GM10266 (cell line): ENCODE data around the gene SIM2.

Source experiments
- DNase-seq: peaks from one replicate; pipeline ENCODE4 v3.0.0; 2012; ENCODE audit errors: extremely low spot score
- TF ChIP-seq, protein P1 (sequence below): IDR thresholded peaks from 2 replicates; pipeline ENCODE4 v1.5.1; 2012; ENCODE audit warnings: mild to moderate bottlenecking, low read depth; ENCODE audit not compliant: control insufficient read depth, insufficient read depth; ENCODE audit errors: missing control alignments

Gene SIM2

GRCh38 chr21:36693489-36694030 lies 5.4 kb upstream of the SIM2 start:
- TF ChIP-seq, protein P1, sequence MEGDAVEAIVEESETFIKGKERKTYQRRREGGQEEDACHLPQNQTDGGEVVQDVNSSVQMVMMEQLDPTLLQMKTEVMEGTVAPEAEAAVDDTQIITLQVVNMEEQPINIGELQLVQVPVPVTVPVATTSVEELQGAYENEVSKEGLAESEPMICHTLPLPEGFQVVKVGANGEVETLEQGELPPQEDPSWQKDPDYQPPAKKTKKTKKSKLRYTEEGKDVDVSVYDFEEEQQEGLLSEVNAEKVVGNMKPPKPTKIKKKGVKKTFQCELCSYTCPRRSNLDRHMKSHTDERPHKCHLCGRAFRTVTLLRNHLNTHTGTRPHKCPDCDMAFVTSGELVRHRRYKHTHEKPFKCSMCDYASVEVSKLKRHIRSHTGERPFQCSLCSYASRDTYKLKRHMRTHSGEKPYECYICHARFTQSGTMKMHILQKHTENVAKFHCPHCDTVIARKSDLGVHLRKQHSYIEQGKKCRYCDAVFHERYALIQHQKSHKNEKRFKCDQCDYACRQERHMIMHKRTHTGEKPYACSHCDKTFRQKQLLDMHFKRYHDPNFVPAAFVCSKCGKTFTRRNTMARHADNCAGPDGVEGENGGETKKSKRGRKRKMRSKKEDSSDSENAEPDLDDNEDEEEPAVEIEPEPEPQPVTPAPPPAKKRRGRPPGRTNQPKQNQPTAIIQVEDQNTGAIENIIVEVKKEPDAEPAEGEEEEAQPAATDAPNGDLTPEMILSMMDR, result no peak
- no peak for DNase-seq

DNA sequence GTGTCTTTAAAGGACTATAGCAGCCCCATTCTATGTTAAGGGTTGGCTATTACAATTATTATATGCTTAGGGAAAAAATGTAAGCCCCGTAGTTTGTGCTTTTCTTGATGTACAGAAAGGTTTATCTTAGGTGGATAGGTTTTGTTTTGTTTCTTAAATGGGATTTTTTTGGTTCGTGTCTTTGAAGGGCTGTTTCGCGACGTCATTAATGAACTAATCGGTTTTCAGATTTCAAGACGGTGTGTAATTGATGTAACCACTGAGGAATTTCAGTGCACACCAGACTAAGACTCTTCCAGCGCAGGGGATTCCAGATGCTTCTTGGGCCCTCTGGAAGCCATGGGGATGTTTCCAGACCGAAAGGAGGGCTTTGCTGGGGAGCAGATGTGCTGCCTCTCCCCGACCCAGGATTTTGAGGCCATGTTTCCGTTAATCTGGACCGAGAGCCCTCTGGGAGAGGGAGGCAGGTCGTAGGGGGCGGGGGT lies 4.8 kb upstream of the SIM2 start:
- TF ChIP-seq, protein P1, result no peak
- DNase-seq, result peak; percentile 26

DNA sequence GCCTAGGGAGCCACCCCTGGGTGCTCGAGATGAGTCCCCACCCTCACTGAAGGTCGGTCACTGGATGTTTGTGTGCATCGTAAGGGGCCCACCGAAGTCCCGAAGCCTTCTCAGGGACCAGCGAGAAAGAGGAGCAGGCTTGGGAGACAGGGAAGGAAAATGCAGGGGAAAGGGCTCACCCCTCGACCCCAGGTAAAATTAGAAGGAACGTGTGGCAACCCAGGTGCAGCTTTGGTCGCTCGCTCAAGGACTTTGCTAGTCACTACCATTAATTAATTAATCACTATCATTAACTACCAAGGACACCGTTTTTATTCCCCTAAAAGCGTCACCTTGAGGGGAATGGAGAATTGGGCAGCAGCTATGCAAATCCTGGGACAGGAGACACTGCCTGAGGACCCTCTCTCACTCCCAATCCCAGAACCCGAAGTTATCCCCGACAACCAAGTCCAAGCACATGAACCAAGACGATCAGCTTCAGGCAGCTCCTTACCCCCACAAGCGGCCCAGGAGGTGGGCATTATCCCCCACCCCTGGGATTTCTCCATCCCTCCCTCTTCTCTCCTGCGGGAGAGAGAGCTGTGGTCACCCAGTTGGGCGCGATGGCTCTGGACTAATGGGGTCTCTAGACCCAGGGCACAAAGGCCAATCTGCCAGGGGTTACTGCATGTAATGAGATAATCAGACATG lies 4.2 kb upstream of the SIM2 start:
- DNase-seq, result peak; percentile 25
- TF ChIP-seq, protein P1, result no peak

DNA sequence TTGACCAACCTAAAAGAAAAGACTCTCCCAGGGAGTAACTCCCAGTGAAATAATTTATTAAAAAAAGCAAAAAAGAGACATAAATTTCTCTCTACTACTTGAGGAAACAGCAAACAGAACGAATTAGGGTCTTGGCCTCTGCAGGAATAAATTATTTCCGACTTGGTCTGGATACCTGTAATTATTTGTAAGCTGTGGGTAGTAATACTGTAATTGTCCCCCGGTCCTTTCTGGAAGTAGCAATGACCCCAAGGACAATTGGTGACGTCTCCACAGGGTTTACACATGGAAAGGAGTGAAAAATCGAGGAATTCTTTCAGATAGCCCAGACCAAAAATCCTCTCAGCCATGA lies 3.7 kb upstream of the SIM2 start:
- DNase-seq, result no peak
- TF ChIP-seq, protein P1, result no peak

DNA sequence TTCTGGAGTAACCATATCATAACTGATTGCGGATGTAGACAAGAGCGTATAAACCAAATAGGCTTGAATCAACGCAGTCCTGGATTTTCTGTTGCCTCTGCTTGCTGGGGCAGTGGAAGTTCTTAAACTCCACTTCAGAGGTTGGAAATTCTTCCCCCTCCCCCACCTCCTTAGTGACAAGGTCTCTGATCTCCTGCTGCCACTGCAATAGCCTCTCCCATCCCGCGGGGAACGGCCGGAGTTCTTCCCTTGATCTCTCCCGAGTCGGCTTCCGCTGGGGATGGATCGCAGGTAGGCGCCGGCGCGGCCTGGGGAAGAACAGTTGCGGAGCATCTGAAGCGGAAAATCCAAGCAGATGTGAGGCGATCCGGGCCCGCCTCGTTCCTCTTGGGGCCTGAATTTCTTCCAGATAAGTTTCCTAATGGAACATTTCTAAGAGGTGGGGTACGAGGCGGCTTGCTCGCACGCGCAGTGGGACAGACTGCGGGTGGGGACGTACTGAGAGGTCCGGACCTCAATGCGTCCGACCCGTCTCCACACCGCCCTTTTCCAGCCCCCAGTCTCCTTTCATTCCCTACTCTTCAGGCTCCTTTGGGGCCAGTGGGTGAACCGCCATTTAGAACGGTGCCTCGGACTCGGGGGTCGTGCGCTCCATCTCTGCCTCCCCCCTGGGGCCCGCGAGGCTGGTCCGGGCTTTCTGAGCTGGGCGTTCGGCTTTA lies 3.1 kb upstream of the SIM2 start:
- DNase-seq, result no peak
- TF ChIP-seq, protein P1, result no peak

GRCh38 chr21:36696390-36697059 lies 2.4 kb upstream of the SIM2 start:
- TF ChIP-seq, protein P1, result no peak
- DNase-seq, result no peak
